WTC11 (cell line): ENCODE results near the gene TNFAIP2.

Source experiments
- ATF1 ChIP-seq: sonication (generic); formaldehyde crosslinking; IDR thresholded peaks from 2 replicates; pipeline ENCODE4 v1.8.1; 2023; ENCODE audit warnings: mild to moderate bottlenecking, moderate library complexity, missing genetic modification reagents
- CTCF ChIP-seq: fragments of 200-600 bp; IDR thresholded peaks from 2 replicates; pipeline ENCODE4 v1.8.0; 2022; ENCODE audit warnings: antibody characterized with exemption
- E2F5 ChIP-seq: sonication (generic); formaldehyde crosslinking; IDR thresholded peaks from 2 replicates; pipeline ENCODE4 v1.8.1; 2022; ENCODE audit warnings: mild to moderate bottlenecking, moderate library complexity, missing genetic modification reagents
- TEAD4 ChIP-seq: sonication (generic); formaldehyde crosslinking; IDR thresholded peaks from 2 replicates; pipeline ENCODE4 v1.8.0; 2022; ENCODE audit warnings: mild to moderate bottlenecking, missing genetic modification reagents
- TP53 ChIP-seq: sonication (generic); formaldehyde crosslinking; IDR thresholded peaks from 2 replicates; pipeline ENCODE4 v1.8.1; 2023; ENCODE audit warnings: mild to moderate bottlenecking, missing genetic modification reagents
- USF2 ChIP-seq: sonication (generic); formaldehyde crosslinking; IDR thresholded peaks from 2 replicates; pipeline ENCODE4 v1.8.1; 2023; ENCODE audit warnings: mild to moderate bottlenecking, missing genetic modification reagents, moderate library complexity

DNA sequence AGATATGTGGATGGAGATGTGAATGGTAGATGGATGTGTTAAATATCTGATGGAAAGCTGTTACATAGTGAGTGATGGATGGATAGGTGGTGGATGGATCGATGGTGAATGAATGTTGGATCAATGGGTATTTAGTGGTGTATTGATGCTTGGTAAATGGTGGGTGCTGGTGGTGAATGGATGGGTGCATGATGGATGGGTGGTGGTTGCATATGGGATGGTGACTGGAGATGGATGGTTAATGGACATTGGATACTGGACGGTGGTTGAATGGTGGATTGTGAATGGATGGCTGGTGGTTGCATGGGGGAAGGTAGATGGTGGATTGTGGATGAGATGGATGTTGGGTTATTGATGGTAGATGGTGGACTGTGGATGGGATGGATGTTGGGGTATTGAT lies 41.3 kb upstream of the TNFAIP2 start:
- TF ChIP-seq USF2 (CRISPR knock-in tag) (no peak), TEAD4 (CRISPR knock-in tag) (no peak), TP53 (CRISPR knock-in tag) (no peak), CTCF (no peak), E2F5 (CRISPR knock-in tag) (no peak), ATF1 (no peak)
